Stimulated activated CD8-positive, alpha-beta memory T cell treated with anti-CD3 and anti-CD28 coated beads, Interleukin-7, amount 100 ng/mL, for 4 hours (primary cell): ENCODE measurements around the gene FCAMR.
A peak's percentile ranks its signal among the peaks of the same experiment; 100 is the strongest.

ENCODE experiments used
- DNase-seq, 2 donors: peaks; one replicate each; pipeline ENCODE4 v3.0.0-alpha.2; 2020; ENCODE audit warnings: low read depth in 2 of 2

FCAMR gene

DNA sequence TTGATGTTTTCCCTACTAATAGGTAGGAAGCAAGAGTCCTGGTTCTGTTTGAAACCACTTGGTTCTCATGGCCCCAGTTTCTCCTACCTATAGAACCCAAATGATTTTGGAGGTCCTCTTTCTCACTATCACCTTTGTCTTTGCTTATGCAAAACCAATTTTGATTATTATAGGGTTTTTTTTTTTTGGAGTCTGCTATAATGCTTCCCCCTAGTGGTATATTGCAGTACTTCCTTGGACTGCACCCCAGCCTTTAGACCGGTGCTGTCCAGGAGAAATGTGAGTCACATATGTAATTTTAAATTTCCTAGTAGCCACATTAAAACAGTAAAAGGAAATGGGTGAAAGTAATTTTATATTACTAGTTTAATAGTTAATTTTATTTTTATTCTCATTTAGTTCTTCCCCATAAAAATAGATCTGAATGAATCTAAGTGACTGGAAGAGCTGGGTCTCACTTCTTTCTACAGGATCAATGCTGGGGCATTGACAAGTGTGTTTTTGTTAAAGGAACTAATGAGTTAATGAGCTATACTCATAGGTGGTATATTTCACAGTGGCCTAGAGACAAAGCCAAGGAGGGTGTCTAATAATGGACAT is 59.1 kb downstream of the FCAMR start:
- DNase-seq, result no peak

GRCh38 chr1:206909883-206910318 is 60.4 kb downstream of the FCAMR start:
- no peak for DNase-seq

- DNase-seq, result peak in 1 of 2 donors; percentile 28
Observed at GRCh38 chr1:206909161-206909882, 60.9 kb downstream of the FCAMR start.

- no peak for DNase-seq
Observed at GRCh38 chr1:206908038-206908437, 62.2 kb downstream of the FCAMR start.
